Glutamatergic neuron (in vitro differentiated cells): ENCODE data around the gene CASKIN1. TPM values are rescaled to one million over a fixed set of nuclear protein-coding genes. Genes with fewer than 3 reads are reported as not detected.

Experiments used
- DNase-seq: peaks from one replicate; pipeline ENCODE4 v3.0.0; 2022
- H3K27ac Mint-ChIP-seq: one replicate; pipeline ENCODE4 v1.8.0; 2020; ENCODE audit warnings: mild to moderate bottlenecking, mixed read lengths, inconsistent platforms; ENCODE audit not compliant: unreplicated experiment
- H3K27me3 Mint-ChIP-seq: one replicate; pipeline ENCODE4 v1.8.0; 2020; ENCODE audit warnings: mild to moderate bottlenecking, moderate library complexity, mixed read lengths, inconsistent platforms; ENCODE audit not compliant: unreplicated experiment
- H3K36me3 Mint-ChIP-seq: one replicate; pipeline ENCODE4 v1.8.0; 2020; ENCODE audit warnings: mild to moderate bottlenecking, mixed read lengths, inconsistent platforms; ENCODE audit not compliant: unreplicated experiment
- H3K4me1 Mint-ChIP-seq: one replicate; pipeline ENCODE4 v1.8.0; 2020; ENCODE audit warnings: mild to moderate bottlenecking, low read depth, mixed read lengths, inconsistent platforms; ENCODE audit not compliant: unreplicated experiment
- H3K4me3 Mint-ChIP-seq: one replicate; pipeline ENCODE4 v1.8.0; 2020; ENCODE audit warnings: mild to moderate bottlenecking, mixed read lengths, inconsistent platforms; ENCODE audit not compliant: unreplicated experiment
- H3K9me3 Mint-ChIP-seq: one replicate; pipeline ENCODE4 v1.8.0; 2020; ENCODE audit warnings: mild to moderate bottlenecking, moderate library complexity, mixed read lengths, inconsistent platforms; ENCODE audit not compliant: unreplicated experiment
- total RNA-seq: library from RNA; stranded (reverse); fragmentation: NEBNext Ultra II Directional; extraction: Animal tissue kit (Norgen Biotek cat#: 25700); gene quantifications from one replicate; pipeline ENCODE4 v1.2.1, GENCODE V29; 2021; ENCODE audit not compliant: unreplicated experiment
- TF ChIP-seq, protein P1 (sequence below): fragments of 200-600 bp; sonication (generic); IDR thresholded peaks from one replicate; pipeline ENCODE4 v1.5.0; 2021; ENCODE audit not compliant: partially characterized antibody, unreplicated experiment

Gene CASKIN1
- total RNA-seq, 1 donor from 2014 or later: 31.6 TPM

DNA sequence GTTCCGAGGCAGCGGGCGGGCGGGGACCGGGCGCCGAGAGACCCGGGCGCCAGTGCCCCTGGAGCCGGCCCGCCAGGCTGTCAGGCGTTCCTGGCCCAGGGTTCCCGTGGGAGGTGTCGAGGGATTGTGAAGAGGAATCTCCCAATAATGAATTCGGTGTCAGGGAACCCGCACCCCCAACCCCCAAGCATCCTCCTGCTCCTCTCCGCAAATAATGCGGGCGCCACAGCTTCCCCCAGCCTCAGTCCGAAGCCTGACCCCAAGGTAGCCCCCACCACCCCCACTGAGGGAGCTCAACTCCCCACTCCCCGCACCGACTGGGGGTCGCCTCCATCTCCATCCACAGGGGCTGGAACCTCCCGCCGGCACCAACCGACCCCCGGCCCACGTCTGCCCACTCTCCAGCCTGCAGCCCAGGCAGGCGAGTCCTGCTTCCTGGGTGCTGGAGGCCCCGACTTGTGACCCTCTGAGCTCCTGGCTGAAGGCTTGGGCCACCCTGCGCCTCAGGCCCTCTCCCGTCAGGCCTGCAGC is 641 bp upstream of the CASKIN1 start:
- Mint-ChIP-seq H3K27me3 (peaks cover 24% of the 10 kb centered on the region), H3K27ac (no peak overlapping the region), H3K4me3 (no peak overlapping the region), H3K4me1 (no peaks in the 10 kb centered on the region), H3K9me3 (peaks cover 3% of the 10 kb centered on the region), H3K36me3 (peaks cover 5% of the 10 kb centered on the region)
- no peak for DNase-seq
- TF ChIP-seq, protein P1, sequence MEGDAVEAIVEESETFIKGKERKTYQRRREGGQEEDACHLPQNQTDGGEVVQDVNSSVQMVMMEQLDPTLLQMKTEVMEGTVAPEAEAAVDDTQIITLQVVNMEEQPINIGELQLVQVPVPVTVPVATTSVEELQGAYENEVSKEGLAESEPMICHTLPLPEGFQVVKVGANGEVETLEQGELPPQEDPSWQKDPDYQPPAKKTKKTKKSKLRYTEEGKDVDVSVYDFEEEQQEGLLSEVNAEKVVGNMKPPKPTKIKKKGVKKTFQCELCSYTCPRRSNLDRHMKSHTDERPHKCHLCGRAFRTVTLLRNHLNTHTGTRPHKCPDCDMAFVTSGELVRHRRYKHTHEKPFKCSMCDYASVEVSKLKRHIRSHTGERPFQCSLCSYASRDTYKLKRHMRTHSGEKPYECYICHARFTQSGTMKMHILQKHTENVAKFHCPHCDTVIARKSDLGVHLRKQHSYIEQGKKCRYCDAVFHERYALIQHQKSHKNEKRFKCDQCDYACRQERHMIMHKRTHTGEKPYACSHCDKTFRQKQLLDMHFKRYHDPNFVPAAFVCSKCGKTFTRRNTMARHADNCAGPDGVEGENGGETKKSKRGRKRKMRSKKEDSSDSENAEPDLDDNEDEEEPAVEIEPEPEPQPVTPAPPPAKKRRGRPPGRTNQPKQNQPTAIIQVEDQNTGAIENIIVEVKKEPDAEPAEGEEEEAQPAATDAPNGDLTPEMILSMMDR: no peak

DNA sequence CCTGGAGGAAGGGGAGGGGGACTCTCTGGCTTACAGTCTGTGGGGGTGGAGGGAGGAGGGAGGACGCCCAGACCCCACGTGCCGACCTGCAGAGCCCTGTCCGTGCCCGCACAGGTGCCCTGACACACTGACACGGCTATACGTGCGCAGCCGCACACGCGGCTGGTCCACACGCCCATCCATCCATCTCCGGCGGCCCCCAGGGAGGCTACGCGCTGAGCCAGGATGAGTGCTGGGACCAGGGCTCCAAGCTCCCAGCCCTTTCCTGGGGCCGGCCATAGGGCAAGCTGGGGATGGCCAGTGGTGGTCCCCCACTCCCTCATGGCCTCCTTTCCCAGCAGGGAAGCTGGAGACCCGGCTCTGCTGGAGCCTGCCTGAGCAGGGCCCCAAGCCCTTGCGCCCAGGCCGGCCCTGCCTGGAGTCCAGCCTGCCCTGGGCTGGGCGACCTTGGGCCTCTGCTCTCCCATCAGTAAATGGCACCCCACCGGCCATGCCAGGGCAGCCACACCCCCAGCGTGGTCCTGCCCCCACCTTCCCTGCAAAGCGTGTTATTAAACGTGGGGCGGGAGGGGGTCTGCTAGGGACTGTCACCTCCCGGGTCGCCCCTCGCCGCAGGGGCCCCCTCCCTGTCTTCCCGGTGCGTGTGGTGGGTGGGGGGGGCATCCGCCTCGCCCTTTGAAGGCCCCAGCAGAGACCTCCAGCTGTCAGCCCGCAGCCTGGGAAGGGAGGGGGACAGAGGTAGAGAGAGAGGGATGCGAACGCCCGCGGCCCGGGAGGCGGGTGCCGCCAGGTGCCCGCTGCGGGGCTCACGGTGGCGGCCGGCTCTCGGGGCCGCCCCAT is 863 bp downstream of the CASKIN1 start:
- Mint-ChIP-seq H3K36me3 (peaks cover 4% of the 10 kb centered on the region), H3K27me3 (peaks cover 21% of the 10 kb centered on the region), H3K27ac (no peak overlapping the region), H3K4me3 (peak overlapping the region; percentile 59), H3K9me3 (peaks cover 3% of the 10 kb centered on the region), H3K4me1 (no peaks in the 10 kb centered on the region)
- TF ChIP-seq, protein P1: no peak
- DNase-seq: peak; percentile 67

DNA sequence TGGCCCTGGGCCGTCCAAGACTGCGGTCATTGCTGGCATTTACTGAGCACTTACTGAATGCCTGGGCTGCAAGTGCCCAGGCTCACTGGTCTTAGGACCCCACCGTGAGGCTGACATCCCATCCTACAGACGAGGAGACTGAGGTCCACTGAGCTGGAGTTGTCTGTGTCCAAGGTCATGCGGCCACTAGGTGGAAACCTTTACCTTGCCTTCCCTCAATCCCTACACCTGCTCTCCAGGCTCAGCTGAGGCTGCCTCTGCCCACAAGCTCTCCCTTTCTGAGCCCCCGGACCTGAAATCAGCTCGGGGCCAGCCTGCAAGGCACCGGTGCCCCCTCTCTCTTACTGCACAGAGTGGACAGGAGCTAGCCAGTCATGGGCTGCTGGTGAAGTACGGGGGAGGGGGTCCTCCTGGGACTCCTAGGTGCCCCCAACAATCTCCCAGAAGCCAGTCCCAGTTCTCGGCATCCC is 1.5 kb downstream of the CASKIN1 start:
- H3K4me3 Mint-ChIP-seq: peak overlapping the region; percentile 59

DNA sequence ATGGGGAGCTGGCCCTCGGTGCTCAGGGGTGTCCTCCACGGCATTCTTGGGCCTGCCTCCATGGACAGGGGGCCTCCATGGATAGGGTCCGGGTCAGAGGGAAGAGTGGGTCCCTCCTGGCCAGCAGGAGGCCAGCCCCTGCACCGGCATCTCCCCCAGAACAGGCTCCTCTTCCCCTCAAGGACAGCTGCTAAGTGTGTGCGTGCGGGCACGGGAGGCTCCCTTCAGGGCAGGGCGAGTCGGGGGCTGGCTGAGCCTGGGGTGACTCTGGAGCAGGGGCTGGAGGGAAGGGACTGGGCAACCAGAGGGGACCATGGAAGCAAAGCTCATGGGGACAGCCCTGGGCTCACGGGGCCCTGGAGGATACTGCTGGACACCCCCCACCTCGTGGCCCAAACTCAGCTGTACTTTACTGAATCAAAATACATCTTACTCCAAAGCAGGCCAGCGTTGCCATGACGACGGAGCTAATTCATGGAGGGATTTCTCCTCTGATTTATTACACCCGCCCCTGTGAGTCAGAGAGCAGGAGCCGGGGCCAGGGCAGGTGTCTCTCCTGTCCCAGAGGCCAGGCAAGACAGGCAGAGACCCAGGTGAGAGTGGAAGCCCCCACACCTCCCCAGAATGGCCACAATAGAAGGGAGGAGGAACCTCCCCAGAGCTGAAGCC is 2.1 kb downstream of the CASKIN1 start:
- DNase-seq: no peak
- Mint-ChIP-seq H3K27ac (no peak overlapping the region), H3K4me3 (peak overlapping the region; percentile 59), H3K36me3 (no peaks in the 10 kb centered on the region), H3K27me3 (peaks cover 19% of the 10 kb centered on the region), H3K9me3 (peaks cover 3% of the 10 kb centered on the region), H3K4me1 (no peaks in the 10 kb centered on the region)
- TF ChIP-seq, protein P1: no peak

More for the DNA sequence above, 1.5 kb downstream of the CASKIN1 start:
- H3K27me3 Mint-ChIP-seq: peaks cover 19% of the 10 kb centered on the region
- H3K27ac Mint-ChIP-seq: no peak overlapping the region
- H3K36me3 Mint-ChIP-seq: no peaks in the 10 kb centered on the region
- H3K9me3 Mint-ChIP-seq: peaks cover 3% of the 10 kb centered on the region
- DNase-seq: no peak
- TF ChIP-seq, protein P1: peak; percentile 48
- no peaks in the 10 kb centered on the region for H3K4me1 Mint-ChIP-seq

DNA sequence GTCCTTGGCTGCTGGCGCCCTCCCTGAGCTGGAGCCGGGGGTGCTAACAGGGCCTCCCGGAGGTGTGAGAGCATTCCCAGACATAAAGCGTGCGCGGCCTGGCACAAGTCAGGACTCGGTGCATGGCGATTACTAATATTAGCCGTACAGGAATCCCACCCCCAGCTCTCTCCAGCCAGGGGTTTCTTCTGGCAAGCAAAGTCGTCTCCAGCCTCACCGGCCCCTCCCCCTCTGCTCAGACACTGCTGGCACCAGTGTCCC is 5.0 kb downstream of the CASKIN1 start:
- DNase-seq: no peak
- Mint-ChIP-seq H3K4me1 (no peaks in the 10 kb centered on the region), H3K27me3 (peaks cover 10% of the 10 kb centered on the region), H3K27ac (no peak overlapping the region), H3K36me3 (no peaks in the 10 kb centered on the region), H3K4me3 (no peak overlapping the region), H3K9me3 (peaks cover 3% of the 10 kb centered on the region)
- TF ChIP-seq, protein P1: no peak
